Middle frontal gyrus (tissue), 1 donor: Measurements from ENCODE around the gene GALNT17.

Source experiments
- DNase-seq: peaks from one replicate; pipeline ENCODE4 v3.0.0-alpha.2; 2015; ENCODE audit warnings: low spot score; ENCODE audit errors: extremely low spot score

The GALNT17 gene

GRCh38 chr7:71386152-71386785 is 254.3 kb downstream of the GALNT17 start:
- DNase-seq: no peak

- DNase-seq: no peak
Observed at GRCh38 chr7:71388181-71388580, 256.2 kb downstream of the GALNT17 start.

GRCh38 chr7:71389976-71390375 is 258.0 kb downstream of the GALNT17 start:
- DNase-seq: no peak

GRCh38 chr7:71393661-71394060 is 261.7 kb downstream of the GALNT17 start:
- no peak for DNase-seq

GRCh38 chr7:71402684-71403083 is 270.7 kb downstream of the GALNT17 start:
- DNase-seq: no peak

- DNase-seq: no peak
Observed at GRCh38 chr7:71403202-71403946, 271.4 kb downstream of the GALNT17 start.

GRCh38 chr7:71404726-71405345 is 272.9 kb downstream of the GALNT17 start:
- no peak for DNase-seq

GRCh38 chr7:71408271-71408670 is 276.3 kb downstream of the GALNT17 start:
- DNase-seq: peak; percentile 17

- no peak for DNase-seq
Observed at GRCh38 chr7:71409550-71410157, 277.7 kb downstream of the GALNT17 start.

GRCh38 chr7:71411475-71411874 is 279.5 kb downstream of the GALNT17 start:
- DNase-seq: no peak

GRCh38 chr7:71414490-71414889 is 282.5 kb downstream of the GALNT17 start:
- no peak for DNase-seq

GRCh38 chr7:71419546-71420337 is 287.8 kb downstream of the GALNT17 start:
- no peak for DNase-seq

GRCh38 chr7:71422104-71422503 is 290.2 kb downstream of the GALNT17 start:
- DNase-seq: no peak

GRCh38 chr7:71424166-71425035 is 292.5 kb downstream of the GALNT17 start:
- no peak for DNase-seq

GRCh38 chr7:71429083-71429482 is 297.1 kb downstream of the GALNT17 start:
- no peak for DNase-seq

GRCh38 chr7:71430246-71430645 is 298.3 kb downstream of the GALNT17 start:
- no peak for DNase-seq

- no peak for DNase-seq
Observed at GRCh38 chr7:71439321-71439720, 307.4 kb downstream of the GALNT17 start.

- no peak for DNase-seq
Observed at GRCh38 chr7:71442492-71443190, 310.7 kb downstream of the GALNT17 start.

- DNase-seq: no peak
Observed at GRCh38 chr7:71443191-71443530, 311.2 kb downstream of the GALNT17 start.

- no peak for DNase-seq
Observed at GRCh38 chr7:71444130-71444529, 312.2 kb downstream of the GALNT17 start.
